SK-N-SH (cell line): ENCODE measurements around the gene NANOS1. TPM values are rescaled to one million over a fixed set of nuclear protein-coding genes. Genes with fewer than 3 reads are reported as not detected.

ENCODE experiments used
- CTCF ChIA-PET: fragments of 300-600, 350-600 bp; formaldehyde crosslinking; extraction: SDS; loops from one replicate; lab custom pipeline; 2021; lab: Yijun Ruan, JAX
- POLR2A ChIA-PET: fragments of 350-600 bp; sonication (Branson Sonifier 250); formaldehyde crosslinking; extraction: SDS; loops from one replicate; lab custom pipeline; 2020; ENCODE audit warnings: antibody characterized with exemption, inconsistent platforms; lab: Yijun Ruan, JAX
- DNase-seq: peaks from one replicate; pipeline ENCODE4 v3.0.0; 2012
- H2AFZ ChIP-seq: fragments of 200-600 bp; sonication (generic); 2 replicates; pipeline ENCODE4 v1.8.1; 2016; ENCODE audit warnings: antibody characterized with exemption, mild to moderate bottlenecking, low read depth
- H3F3A ChIP-seq: fragments of 200-600 bp; sonication (generic); replicated peaks from 2 replicates; pipeline ENCODE3; 2016; ENCODE audit warnings: antibody characterized with exemption, mild to moderate bottlenecking; ENCODE audit not compliant: insufficient read depth
- H3K27ac ChIP-seq, 2 experiments: fragments of 200-500 bp in 1 of 2; fragments of 200-600 bp in 1 of 2; sonication (Bioruptor generic) in 1 of 2; sonication (generic), shearing (Covaris generic) in 1 of 2; 2 replicates each; pipeline versions ENCODE4 v1.5.1 to v1.6.1; 2014 to 2016; ENCODE audit warnings: low read depth in 2 of 2, inconsistent platforms in 1 of 2, low read length in 1 of 2, mild to moderate bottlenecking in 1 of 2, mixed read lengths in 1 of 2
- H3K27me3 ChIP-seq: fragments of 200-600 bp; sonication (generic), shearing (Covaris generic); 2 replicates; pipeline ENCODE4 v1.6.1; 2016; ENCODE audit warnings: mixed run types; ENCODE audit not compliant: insufficient read depth
- H3K36me3 ChIP-seq, 2 experiments: fragments of 200-500 bp in 1 of 2; fragments of 200-600 bp in 1 of 2; sonication (Bioruptor generic) in 1 of 2; sonication (generic) in 1 of 2; replicated peaks in 1 of 2; 2 replicates each; pipeline versions ENCODE3 to v1.5.1; 2014 to 2016; ENCODE audit warnings: low read length in 1 of 2, mild to moderate bottlenecking in 1 of 2; ENCODE audit not compliant: insufficient read depth in 2 of 2, control insufficient read depth in 1 of 2
- H3K4me1 ChIP-seq, 2 experiments: fragments of 200-500 bp in 1 of 2; fragments of 200-600 bp in 1 of 2; sonication (Bioruptor generic) in 1 of 2; sonication (generic), shearing (Covaris generic) in 1 of 2; 2 replicates each; pipeline versions ENCODE4 v1.5.1 to v1.6.1; 2014 to 2016; ENCODE audit warnings: low read depth in 1 of 2, low read length in 1 of 2, mixed run types in 1 of 2; ENCODE audit not compliant: insufficient read depth in 2 of 2, control insufficient read depth in 1 of 2
- H3K4me2 ChIP-seq: fragments of 200-600 bp; sonication (generic), shearing (Covaris generic); 2 replicates; pipeline ENCODE4 v1.6.1; 2017; ENCODE audit warnings: mixed run types
- H3K4me3 ChIP-seq, 2 experiments: fragments of 200-500 bp in 1 of 2; fragments of 200-600 bp in 1 of 2; sonication (Bioruptor generic) in 1 of 2; sonication (generic), shearing (Covaris generic) in 1 of 2; 2 replicates each; pipeline versions ENCODE4 v1.5.1 to v1.8.1; 2014 to 2016; ENCODE audit warnings: low read depth in 2 of 2, inconsistent platforms in 1 of 2, low read length in 1 of 2, mild to moderate bottlenecking in 1 of 2, mixed read lengths in 1 of 2, moderate library complexity in 1 of 2
- H3K79me2 ChIP-seq: fragments of 200-600 bp; sonication (generic); 2 replicates; pipeline ENCODE4 v1.8.1; 2017; ENCODE audit warnings: mild to moderate bottlenecking; ENCODE audit not compliant: insufficient read depth
- H3K9ac ChIP-seq: fragments of 200-600 bp; sonication (generic); 2 replicates; pipeline ENCODE4 v1.6.1; 2017; ENCODE audit warnings: mixed run types
- H3K9me2 ChIP-seq: fragments of 200-600 bp; sonication (generic); 2 replicates; pipeline ENCODE4 v1.6.1; 2017; ENCODE audit warnings: mixed run types
- H3K9me3 ChIP-seq: fragments of 200-600 bp; sonication (generic); 2 replicates; pipeline ENCODE4 v1.6.1; 2017; ENCODE audit warnings: mixed run types, mild to moderate bottlenecking, moderate library complexity
- H4K20me1 ChIP-seq: fragments of 200-600 bp; sonication (generic); 2 replicates; pipeline ENCODE4 v1.6.1; 2017; ENCODE audit warnings: mild to moderate bottlenecking, mixed run types; ENCODE audit not compliant: insufficient read depth
- CHD2 ChIP-seq: fragments of 150-350 bp; IDR thresholded peaks from 2 replicates; pipeline ENCODE4 v1.6.1; 2018; ENCODE audit warnings: low read length; ENCODE audit not compliant: partially characterized antibody
- EP300 ChIP-seq, 2 experiments: IDR thresholded peaks; 2 replicates each; pipeline versions ENCODE4 v1.4.0 to v1.6.1; 2012; ENCODE audit warnings: borderline replicate concordance in 1 of 2, low read depth in 1 of 2, low read length in 1 of 2
- EZH2phosphoT487 ChIP-seq: fragments of 200-600 bp; sonication (generic); IDR thresholded peaks from 2 replicates; pipeline ENCODE4 v1.6.1; 2017; ENCODE audit warnings: low read depth, mixed run types, mild to moderate bottlenecking, antibody characterized with exemption, moderate library complexity, borderline replicate concordance
- FOSL2 ChIP-seq: IDR thresholded peaks from 2 replicates; pipeline ENCODE4 v1.4.0; 2012; ENCODE audit warnings: low read depth, mild to moderate bottlenecking, moderate library complexity, borderline replicate concordance
- JUND ChIP-seq: IDR thresholded peaks from 2 replicates; pipeline ENCODE4 v1.4.0; 2012
- MEF2A ChIP-seq: IDR thresholded peaks from 2 replicates; pipeline ENCODE4 v1.4.0; 2012; ENCODE audit warnings: low read depth, borderline replicate concordance
- RAD21 ChIP-seq: IDR thresholded peaks from 2 replicates; pipeline ENCODE4 v1.6.1; 2012; ENCODE audit warnings: mild to moderate bottlenecking, low read length
- RCOR1 ChIP-seq: fragments of 150-350 bp; IDR thresholded peaks from 2 replicates; pipeline ENCODE4 v1.6.1; 2017; ENCODE audit warnings: antibody characterized with exemption, low read length
- RXRA ChIP-seq: IDR thresholded peaks from 2 replicates; pipeline ENCODE4 v1.4.0; 2012; ENCODE audit warnings: low read depth, mild to moderate bottlenecking, borderline replicate concordance
- TCF12 ChIP-seq: IDR thresholded peaks from 2 replicates; pipeline ENCODE4 v1.4.0; 2012
- whole genome bisulfite sequencing: methylation state at CpG from one replicate; pipeline ENCODE4 v1.1.6; 2017; ENCODE audit warnings: low lambda C conversion rate; 5-methylcytosine and 5-hydroxymethylcytosine counted together
- polyA plus RNA-seq, 3 experiments: library from polyadenylated mRNA; depleted of rRNA; stranded (reverse); fragments of >200 nt; gene quantifications; 2 replicates each; pipeline ENCODE4 v1.2.3, GENCODE V29; 2012
- TF ChIP-seq, protein P1 (sequence below): IDR thresholded peaks from 2 replicates; pipeline ENCODE4; 2012
- TF ChIP-seq, protein P2 (sequence below): IDR thresholded peaks from 2 replicates; pipeline ENCODE4 v1.4.0; 2012; ENCODE audit warnings: low read depth
- TF ChIP-seq, protein P3 (sequence below): fragments of 150-350 bp; IDR thresholded peaks from 2 replicates; pipeline ENCODE4 v1.6.1; 2017; ENCODE audit warnings: antibody characterized with exemption, low read length, low read depth, borderline replicate concordance
- TF ChIP-seq, protein P4 (sequence below): fragments of 150-350 bp; IDR thresholded peaks from 2 replicates; pipeline ENCODE4 v1.6.1; 2016; ENCODE audit warnings: mild to moderate bottlenecking, low read depth, low read length
- TF ChIP-seq, protein P5 (sequence below): IDR thresholded peaks from 2 replicates; pipeline ENCODE4 v1.4.0; 2012; ENCODE audit warnings: low read depth, borderline replicate concordance

The NANOS1 gene
- polyA plus RNA-seq, 1 of the 3 experiments (the other 2 are of a cell fraction) = 0.81 TPM

DNA sequence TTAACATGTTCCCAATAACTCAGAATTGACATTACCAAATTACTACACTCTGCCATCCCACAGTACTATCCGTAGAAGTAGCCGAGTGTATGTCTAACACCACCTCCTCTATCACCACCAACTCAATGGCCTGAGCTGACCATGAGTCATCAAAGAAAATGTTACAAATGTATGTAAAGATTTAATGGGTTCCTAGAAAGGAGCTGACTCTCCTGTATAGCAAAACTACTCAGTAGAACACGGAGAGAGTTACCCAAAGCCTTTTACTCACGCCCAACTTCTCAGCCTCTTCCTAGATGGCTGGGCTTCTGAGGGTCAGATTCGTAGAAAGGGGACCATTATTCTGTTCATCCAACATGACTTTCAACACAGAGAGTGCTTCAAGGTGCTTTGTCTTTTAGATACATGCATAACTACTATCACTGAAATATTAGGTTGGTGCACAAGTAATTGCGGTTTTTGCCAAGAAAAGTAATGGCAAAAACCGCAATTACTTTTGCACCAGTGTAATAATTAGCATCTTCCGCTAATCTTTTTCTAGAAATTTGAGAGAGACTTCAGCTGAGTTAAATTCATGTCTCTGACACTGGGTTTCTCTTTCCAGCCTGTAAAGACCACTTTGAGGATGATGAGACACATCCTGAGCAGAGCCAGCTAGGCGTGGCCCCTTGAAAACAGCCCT is 24.0 kb upstream of the NANOS1 start:
- ChIA-PET CTCF (interaction anchor here (1.0 kb wide), 1 partner anchor 37 kb away, joined by 4 read pairs; no protein-coding TSS in a partner anchor), POLR2A (interaction anchor here (1.9 kb wide), 1 partner anchor 251 kb away, joined by 5 read pairs; the partner anchor contains the start of gene CACUL1)
- no peak for DNase-seq

DNA sequence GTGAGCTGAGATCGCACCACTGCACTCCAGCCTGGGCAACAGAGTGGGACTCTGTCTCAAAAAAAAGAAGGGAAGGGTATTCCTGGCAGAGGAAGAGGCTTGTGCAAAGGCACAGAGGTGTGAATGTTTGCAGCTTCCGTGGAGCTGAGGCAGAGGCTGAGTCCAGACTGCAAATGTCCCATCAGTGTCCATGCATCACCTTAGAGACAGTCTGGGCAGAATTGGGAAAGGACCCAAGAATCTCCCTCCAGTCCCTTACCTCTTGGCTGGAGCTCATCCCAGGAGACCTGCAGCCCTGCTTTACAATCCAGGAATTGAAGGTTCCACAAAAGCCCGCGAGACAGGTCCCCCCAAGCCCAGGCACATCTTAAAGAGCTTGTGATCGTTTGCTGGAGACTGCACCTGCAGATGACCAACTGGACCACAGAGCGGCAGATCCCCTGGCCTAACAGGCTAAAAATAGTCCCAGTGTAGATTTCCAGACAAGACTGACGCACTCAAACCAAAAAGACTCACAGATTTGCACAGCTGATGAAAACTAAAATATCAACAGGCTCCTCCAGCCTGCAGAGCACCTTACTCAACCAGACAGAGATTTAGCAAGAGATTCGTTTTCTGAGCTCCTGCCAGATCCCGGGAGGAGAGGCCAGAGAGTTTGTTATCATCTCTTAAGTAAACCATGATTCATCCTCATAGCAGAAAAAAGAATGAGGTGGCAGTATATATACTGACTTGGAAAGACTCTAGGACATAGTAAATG is 22.9 kb upstream of the NANOS1 start:
- H3K27ac ChIP-seq = peak overlapping the region; percentile 40 to 45; a peak in 3 of 4 replicates
- H3K4me1 ChIP-seq = peaks cover 8 to 11% of the 10 kb centered on the region in 2 experiments; a peak in 1 of 4 replicates
- H4K20me1 ChIP-seq = peaks cover 16% of the 10 kb centered on the region
- H3K9me3 ChIP-seq = no peaks in the 10 kb centered on the region
- H3K9me2 ChIP-seq = no peaks in the 10 kb centered on the region
- no peaks in the 10 kb centered on the region for H3K36me3 ChIP-seq
- peaks cover 23% of the 10 kb centered on the region for H3F3A ChIP-seq
- 25% methylated on average over 8 of the region's 9 CpGs for WGBS
- no peaks in the 10 kb centered on the region for H3K79me2 ChIP-seq
- no peak overlapping the region for H2AFZ ChIP-seq
- no peaks in the 10 kb centered on the region for H3K27me3 ChIP-seq
- DNase-seq = peak; percentile 48
- ChIA-PET CTCF (interaction anchor here (0.7 to 1.2 kb wide), 3 partner anchors 23 to 161 kb away, joined by 3 to 4 read pairs (median 3); partner anchors contain the start of gene NANOS1), POLR2A (interaction anchor here (1.0 to 1.9 kb wide), 3 partner anchors 16 to 252 kb away, joined by 5 to 7 read pairs (median 5); partner anchors contain the start of genes CACUL1 and NANOS1)
- H3K4me2 ChIP-seq = peak overlapping the region; percentile 54; the same call in 1 of the 2 replicates
- H3K4me3 ChIP-seq = no peak overlapping the region
- no peak overlapping the region for H3K9ac ChIP-seq
- TF ChIP-seq, protein P1, sequence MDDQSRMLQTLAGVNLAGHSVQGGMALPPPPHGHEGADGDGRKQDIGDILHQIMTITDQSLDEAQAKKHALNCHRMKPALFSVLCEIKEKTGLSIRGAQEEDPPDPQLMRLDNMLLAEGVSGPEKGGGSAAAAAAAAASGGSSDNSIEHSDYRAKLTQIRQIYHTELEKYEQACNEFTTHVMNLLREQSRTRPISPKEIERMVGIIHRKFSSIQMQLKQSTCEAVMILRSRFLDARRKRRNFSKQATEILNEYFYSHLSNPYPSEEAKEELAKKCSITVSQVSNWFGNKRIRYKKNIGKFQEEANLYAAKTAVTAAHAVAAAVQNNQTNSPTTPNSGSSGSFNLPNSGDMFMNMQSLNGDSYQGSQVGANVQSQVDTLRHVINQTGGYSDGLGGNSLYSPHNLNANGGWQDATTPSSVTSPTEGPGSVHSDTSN = peak; percentile 76
- TF ChIP-seq CHD2 (no peak), JUND (peak; percentile 77), RAD21 (peak; percentile 23; the same call in 1 of the 2 replicates), MEF2A (peak; percentile 98), EZH2phosphoT487 (no peak), RCOR1 (no peak), FOSL2 (peak; percentile 84), RXRA (peak; percentile 51; the same call in 1 of the 2 replicates), TCF12 (peak; percentile 92)
- TF ChIP-seq, protein P2, sequence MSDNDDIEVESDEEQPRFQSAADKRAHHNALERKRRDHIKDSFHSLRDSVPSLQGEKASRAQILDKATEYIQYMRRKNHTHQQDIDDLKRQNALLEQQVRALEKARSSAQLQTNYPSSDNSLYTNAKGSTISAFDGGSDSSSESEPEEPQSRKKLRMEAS = peak; percentile 54; the same call in 1 of the 2 replicates

More for the DNA sequence above, 24.0 kb upstream of the NANOS1 start:
- Histone ChIP-seq H3K4me3 (no peak overlapping the region), H3K79me2 (no peaks in the 10 kb centered on the region), H3F3A (peaks cover 23% of the 10 kb centered on the region), H3K36me3 (no peaks in the 10 kb centered on the region), H4K20me1 (peaks cover 16% of the 10 kb centered on the region), H3K9me2 (no peaks in the 10 kb centered on the region), H2AFZ (no peak overlapping the region), H3K27ac (no peak overlapping the region), H3K9ac (no peak overlapping the region), H3K4me2 (no peak overlapping the region), H3K4me1 (peaks cover 8 to 11% of the 10 kb centered on the region in 2 experiments; a peak in 1 of 4 replicates), H3K27me3 (no peaks in the 10 kb centered on the region), H3K9me3 (no peaks in the 10 kb centered on the region)
- 82% methylated on average over 9 of the region's 9 CpGs for WGBS
- TF ChIP-seq EP300 (IDR thresholded peaks at IDR 0.05; ENCODE audit: borderline replicate concordance in 1 of 2, low read depth in 1 of 2, low read length in 1 of 2) (no peak), RXRA (no peak), FOSL2 (peak; percentile 7; the same call in 1 of the 2 replicates)
- TF ChIP-seq, protein P3, sequence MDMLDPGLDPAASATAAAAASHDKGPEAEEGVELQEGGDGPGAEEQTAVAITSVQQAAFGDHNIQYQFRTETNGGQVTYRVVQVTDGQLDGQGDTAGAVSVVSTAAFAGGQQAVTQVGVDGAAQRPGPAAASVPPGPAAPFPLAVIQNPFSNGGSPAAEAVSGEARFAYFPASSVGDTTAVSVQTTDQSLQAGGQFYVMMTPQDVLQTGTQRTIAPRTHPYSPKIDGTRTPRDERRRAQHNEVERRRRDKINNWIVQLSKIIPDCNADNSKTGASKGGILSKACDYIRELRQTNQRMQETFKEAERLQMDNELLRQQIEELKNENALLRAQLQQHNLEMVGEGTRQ = no peak
- TF ChIP-seq, protein P4, sequence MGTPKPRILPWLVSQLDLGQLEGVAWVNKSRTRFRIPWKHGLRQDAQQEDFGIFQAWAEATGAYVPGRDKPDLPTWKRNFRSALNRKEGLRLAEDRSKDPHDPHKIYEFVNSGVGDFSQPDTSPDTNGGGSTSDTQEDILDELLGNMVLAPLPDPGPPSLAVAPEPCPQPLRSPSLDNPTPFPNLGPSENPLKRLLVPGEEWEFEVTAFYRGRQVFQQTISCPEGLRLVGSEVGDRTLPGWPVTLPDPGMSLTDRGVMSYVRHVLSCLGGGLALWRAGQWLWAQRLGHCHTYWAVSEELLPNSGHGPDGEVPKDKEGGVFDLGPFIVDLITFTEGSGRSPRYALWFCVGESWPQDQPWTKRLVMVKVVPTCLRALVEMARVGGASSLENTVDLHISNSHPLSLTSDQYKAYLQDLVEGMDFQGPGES = no peak
- TF ChIP-seq, protein P5, sequence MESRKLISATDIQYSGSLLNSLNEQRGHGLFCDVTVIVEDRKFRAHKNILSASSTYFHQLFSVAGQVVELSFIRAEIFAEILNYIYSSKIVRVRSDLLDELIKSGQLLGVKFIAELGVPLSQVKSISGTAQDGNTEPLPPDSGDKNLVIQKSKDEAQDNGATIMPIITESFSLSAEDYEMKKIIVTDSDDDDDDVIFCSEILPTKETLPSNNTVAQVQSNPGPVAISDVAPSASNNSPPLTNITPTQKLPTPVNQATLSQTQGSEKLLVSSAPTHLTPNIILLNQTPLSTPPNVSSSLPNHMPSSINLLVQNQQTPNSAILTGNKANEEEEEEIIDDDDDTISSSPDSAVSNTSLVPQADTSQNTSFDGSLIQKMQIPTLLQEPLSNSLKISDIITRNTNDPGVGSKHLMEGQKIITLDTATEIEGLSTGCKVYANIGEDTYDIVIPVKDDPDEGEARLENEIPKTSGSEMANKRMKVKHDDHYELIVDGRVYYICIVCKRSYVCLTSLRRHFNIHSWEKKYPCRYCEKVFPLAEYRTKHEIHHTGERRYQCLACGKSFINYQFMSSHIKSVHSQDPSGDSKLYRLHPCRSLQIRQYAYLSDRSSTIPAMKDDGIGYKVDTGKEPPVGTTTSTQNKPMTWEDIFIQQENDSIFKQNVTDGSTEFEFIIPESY = no peak
